Measurements from ENCODE around the gene SUGP2. TPM values are rescaled to one million over a fixed set of nuclear protein-coding genes. Genes with fewer than 3 reads are reported as not detected.

The SUGP2 gene
- total RNA-seq, 1 experiment from 2014 or later: 39.1 TPM

DNA sequence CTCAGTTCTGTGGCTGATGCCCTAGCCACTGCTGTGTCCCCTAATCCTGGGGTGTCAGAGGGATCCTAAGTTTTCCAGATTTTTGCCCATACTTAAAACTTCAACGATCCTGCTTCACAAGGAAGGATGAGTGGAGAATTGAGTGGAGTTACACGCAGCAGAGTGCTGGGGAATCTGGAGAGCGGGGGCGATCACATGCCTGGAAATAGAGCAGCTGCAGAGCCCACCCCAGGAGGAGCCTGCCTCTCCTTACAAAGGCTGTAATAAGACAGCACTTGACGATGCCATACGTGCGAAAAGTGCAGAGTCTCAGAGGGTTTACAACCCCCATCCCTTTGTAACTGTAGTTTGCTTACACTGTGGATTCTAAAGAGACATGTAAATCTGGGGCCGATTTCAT, 40.6 kb downstream of the SUGP2 start:
- no peak for DNase-seq (ENCODE audit: low read depth)

DNA sequence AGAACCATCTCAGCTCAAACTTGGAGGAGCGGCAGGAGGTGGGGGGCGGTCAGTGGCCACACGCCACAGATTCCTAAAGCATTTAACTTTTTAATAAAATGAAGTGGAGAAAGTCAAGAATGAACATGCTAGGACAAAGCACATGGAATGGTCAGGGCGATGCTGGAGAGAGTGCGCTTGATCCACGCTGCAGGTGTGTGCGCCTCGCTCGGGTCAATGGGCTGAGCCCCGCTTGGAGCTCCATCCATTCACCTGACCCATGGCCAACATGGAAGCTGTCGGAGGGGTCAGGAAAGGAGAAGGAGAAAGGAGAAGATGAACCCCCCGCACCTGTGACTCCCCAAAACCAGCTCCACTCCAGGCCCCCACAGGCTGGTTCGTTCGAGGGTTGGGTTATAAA, 41.8 kb downstream of the SUGP2 start:
- no peak for DNase-seq (ENCODE audit: low read depth)

DNA sequence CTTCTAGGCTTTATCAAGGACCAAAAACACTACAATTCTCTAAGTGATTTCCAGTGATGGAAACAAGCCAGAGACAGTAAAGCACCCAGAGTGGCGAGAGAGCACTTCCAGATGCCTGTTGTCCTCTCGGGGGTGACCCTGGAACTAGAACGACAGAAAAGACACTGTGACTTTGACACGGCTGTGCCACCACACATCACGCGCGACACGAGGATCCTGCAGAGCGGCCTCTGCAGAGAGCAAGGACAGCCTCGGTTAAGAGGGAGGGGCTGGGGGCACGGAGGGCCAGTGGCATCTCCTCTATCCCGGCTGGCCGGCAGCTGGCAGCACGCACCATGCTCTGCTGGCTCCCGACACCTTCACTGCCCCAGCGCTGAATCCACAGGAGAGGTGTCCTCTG, 42.3 kb downstream of the SUGP2 start:
- no peak for DNase-seq (ENCODE audit: low read depth)

DNA sequence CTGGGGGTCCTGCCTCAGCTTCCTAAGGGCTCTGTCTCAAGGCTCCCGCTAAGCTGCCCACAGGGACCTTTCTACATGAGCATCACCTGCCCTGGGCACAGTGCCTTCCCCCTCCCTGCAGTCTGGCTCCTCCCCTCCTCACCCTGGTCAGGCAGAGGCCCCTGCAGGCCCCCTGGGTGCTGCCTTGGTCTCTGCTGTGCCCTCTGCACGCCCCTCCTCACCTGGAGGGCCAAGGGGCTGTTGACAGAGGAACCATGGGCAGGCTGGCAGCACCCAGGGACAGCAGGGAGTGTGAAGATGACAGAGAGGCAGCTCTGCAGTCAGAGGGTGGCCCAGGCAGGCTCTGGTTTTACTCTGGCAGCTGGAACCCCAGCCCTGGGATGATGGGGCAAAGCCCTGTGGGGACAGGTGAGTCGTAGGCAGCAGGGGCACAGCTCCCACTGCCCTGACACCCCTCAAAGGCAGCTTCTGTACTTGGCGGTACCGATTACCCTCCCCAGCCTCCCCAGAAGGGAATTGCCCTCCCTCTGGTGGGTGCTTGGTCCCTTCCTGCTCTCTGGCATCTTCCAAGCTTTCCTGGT, 43.1 kb downstream of the SUGP2 start:
- DNase-seq (ENCODE audit: low read depth): no peak

DNA sequence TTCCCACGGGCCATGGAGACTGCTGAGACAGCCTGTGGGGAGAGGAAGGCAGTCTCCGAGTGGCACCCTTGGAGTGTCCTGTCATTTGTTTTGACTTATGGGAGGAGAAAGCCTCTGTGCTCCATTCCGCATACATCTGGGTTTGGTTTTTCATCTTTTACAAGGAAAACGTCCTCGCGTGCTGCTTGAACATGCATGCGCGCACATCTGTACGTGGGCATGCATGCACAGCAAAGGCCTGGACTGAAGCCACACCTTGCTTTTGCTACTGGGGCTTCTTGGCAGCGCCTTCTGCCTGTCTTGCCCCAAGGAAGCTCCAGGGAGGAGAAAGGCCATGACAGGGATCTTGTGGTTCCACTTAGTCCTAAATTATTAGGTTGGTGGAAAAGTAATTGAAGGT, 44.0 kb downstream of the SUGP2 start:
- DNase-seq (ENCODE audit: low read depth): no peak

DNA sequence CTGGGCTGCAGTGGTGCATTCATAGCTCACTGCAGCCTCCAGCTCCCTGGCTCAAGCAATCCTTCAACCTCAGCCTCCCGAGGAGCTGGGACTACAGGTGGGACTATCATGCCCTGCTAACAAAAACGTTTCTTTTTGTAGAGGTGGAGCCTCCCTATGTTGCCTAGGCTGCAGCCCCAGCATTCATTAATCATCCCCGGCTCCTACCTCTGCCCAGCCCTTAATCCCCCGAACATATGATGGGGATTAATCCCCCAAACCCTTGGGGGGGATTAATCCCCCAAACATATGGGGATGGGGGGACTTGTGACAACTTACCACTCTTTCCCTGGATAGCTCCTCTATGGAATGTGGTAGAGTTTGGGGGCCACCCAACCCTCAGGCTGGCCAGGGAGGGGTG, 45.9 kb downstream of the SUGP2 start:
- DNase-seq (ENCODE audit: low read depth): no peak

DNA sequence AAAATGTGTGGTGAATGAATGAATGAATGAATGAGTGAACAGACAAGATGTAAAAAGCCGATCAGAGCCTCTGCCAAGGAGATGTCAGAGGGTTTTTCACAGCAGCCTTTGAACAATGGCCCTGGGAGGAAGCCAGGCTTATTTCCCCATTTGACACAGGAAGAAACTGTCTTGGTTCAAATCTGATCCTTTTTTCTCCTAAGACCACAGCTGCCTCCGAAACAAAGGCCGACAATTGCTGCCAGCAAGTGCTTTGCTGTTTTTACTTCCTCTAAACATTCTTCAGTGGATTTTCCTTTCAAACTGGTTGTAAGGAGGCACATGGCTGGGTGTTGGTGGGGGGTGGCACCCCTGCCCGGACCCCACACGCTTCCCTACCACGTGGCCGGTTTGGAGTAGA, 48.1 kb downstream of the SUGP2 start:
- DNase-seq (ENCODE audit: low read depth): no peak

DNA sequence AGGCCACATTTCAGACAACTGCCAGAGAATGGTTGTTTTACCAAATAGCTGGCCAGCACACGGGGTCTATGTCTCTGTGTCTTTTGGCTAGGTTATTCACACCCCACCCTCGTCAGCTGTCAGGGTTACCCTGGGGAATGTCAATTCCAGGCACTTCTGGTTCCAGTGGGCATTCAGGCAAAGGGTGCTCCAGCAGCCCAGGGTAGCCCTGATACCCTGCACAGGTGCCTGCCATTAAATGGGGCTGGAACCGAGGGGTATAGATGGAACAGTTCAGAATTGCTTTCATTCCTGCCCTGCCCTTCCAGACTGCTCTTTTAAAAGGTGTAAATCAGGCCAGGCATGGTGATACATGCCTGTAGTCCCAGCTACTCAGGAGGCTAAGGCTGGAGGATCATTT, 49.1 kb downstream of the SUGP2 start:
- DNase-seq (ENCODE audit: low read depth): no peak

DNA sequence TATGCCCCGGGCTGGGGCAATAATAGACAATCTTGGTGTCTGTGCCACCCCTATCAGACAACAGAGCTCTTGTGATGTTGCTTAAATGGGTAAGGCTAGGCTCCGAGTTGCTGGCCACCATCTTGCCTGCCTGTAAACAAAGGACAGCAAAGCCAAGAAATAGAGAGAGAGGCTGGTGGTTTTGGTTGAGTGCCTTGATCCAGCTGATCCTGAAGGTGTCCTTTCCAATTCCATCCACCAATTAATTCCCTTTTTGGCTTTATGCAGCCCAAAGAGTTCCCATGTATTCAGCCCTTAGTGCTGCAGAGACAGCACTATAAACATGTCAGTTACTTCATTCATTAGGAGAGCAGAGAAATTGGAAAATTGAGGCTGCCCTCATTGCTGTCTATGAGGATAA, 50.6 kb downstream of the SUGP2 start:
- no peak for DNase-seq (ENCODE audit: low read depth)

DNA sequence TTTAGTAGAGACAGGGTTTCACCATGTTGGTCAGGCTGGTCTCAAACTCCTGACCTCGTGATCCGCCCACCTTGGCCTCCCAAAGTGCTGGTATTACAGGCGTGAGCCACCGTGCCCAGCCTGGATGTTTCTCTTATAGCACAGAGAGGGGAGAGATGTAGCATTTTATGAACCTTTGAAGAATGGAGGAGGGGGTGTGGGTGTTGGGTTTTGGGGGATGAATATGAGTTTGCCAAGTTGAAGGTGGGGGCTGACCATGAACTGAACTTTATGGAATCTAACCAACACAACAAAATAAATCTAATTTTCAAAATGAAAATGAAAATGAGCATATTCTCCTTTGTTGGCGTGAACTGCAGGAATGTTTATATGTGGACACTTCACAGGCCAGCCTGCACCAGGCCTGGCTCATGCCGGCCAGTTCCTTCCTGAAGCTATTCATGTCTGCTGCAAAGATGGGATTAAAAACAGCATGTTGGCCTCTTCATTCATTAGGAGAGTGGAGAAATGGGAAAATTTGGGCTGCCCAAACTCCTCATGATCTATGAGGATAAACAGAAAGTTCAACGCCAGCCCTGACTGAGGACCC, 52.8 kb downstream of the SUGP2 start:
- DNase-seq (ENCODE audit: low read depth): no peak

DNA sequence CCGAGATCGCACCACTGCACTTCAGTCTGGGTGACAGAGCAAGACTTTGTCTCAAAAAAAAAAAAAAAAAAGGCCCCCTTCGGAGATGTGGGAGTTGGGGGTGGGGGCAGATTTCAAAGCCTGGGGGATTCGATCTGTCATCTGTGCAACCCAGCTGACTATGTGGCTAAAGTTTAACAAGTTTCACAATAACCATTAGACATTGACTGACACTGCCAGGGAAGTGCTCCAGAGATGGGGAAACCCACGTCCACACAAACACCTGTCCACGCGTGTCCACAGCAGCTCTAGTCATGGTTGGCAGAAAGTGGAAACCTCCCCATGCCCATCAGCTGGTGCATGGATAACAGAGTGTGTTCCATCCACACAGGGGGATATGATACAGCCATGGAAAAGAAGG, 54.7 kb downstream of the SUGP2 start:
- DNase-seq (ENCODE audit: low read depth): no peak

DNA sequence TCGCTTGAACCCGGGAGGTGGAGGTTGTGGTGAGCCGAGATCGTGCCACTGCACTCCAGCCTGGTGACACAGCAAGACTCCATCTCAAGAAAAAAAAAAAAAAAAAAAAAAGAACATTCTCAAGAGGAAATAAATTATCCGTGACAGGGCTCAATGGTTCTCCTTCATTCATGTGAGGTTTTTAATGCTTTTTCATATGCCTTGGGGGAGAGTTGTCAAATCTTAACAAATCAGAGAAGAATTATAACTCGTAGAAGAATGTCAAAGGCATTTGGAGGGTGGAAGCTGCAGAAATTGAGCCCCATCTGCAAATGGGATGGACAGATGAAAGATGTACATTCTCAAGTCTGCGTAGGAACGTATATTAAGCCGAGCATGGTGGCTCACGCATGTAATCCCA, 57.4 kb downstream of the SUGP2 start:
- DNase-seq (ENCODE audit: low read depth): no peak

DNA sequence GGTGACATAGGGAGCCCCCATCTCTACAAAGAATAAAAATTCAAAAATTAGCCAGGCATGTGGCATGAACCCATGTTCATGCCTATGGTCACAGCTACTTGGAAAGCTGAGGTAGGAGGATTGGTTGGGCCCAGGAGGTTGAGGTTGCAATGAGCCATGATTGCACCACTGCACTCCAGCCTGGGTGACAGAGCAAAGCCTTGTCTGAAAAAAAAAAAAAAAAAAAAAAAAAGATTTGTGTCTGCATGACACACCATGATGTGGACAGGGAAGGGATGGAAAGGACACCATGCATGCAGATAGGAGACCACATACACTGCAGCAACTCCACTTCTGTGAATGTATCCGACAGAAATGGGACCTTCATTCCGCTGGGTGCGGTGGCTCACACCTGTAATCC, 58.3 kb downstream of the SUGP2 start:
- peak; percentile 78 for DNase-seq (ENCODE audit: low read depth)

DNA sequence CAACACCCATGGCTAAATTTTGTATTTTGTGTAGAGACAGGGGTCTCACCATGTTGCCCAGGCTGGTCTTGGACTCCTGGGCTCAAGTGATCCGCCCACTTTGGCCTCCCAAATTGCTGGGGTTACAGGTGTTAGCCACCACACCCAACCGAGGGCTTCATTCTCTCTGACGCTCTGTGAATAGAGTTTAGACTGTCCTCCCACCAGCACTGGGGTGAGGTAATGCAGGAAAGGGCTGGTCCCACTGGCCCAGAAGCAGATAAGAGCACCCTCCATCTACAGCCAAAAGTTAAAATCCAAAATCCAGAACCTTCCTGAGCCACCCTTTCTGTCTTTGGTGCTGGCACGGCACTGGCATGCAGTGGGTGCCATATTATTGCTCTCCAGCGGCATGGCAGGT, 60.5 kb downstream of the SUGP2 start:
- DNase-seq (ENCODE audit: low read depth): no peak

DNA sequence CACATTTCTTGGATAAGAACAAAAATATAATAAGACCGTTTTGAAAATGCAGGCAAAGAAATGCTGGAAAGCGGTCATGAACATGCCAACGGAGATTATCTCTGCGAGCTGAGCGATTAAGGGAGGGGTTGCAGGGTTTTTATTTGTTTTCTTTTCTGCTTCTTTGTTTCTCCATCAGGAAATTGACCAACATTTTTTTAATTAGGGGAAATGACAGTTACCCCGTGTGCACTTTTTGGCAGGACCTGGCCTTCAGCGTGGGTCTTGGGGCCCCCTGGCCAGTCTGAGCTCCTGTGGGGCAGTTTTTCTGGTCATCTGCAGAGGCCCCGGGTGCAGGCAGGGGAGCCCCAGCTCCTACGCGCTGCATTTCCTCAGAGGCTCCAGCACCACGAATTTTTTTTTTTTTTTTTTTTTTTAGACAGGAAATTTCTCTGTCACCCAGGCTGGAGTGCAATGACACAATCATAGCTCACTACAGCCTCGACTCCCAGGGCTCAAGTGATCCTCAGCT, 61.0 kb downstream of the SUGP2 start:
- peak; percentile 57 for DNase-seq (ENCODE audit: low read depth)

DNA sequence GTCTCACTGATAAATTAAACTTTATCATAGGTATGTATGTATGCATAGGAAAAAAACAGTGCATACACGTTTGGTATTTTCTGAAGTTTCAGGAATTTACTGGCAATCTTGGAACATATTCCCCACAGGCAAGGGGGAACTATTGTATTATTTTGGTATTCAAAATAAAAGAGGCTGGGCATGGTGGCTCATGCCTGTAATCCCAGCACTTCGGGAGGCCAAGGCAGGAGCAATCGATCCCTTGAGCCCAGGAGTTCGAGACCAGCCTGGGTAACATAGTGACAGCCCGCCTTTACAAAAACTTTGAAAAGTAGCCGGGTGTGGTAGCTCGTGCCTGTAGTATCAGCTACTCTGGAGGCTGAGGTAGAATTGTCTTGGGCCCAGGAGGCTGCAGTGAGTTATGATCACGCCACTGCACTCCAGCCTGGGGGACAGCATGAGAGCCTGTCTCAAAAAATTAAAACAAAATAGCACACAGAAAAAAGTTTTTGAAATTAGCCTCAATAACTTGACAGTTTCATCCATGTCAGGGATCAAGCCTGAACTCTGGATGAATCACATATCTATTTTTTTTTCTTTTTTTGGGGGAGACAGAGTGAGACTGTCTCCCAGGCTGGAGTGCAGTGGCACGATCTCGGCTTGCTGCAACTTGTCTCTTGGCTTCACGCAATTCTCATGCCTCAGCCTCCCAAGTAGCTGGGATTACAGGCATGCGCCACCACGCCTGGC, 63.2 kb downstream of the SUGP2 start:
- DNase-seq (ENCODE audit: low read depth): no peak

DNA sequence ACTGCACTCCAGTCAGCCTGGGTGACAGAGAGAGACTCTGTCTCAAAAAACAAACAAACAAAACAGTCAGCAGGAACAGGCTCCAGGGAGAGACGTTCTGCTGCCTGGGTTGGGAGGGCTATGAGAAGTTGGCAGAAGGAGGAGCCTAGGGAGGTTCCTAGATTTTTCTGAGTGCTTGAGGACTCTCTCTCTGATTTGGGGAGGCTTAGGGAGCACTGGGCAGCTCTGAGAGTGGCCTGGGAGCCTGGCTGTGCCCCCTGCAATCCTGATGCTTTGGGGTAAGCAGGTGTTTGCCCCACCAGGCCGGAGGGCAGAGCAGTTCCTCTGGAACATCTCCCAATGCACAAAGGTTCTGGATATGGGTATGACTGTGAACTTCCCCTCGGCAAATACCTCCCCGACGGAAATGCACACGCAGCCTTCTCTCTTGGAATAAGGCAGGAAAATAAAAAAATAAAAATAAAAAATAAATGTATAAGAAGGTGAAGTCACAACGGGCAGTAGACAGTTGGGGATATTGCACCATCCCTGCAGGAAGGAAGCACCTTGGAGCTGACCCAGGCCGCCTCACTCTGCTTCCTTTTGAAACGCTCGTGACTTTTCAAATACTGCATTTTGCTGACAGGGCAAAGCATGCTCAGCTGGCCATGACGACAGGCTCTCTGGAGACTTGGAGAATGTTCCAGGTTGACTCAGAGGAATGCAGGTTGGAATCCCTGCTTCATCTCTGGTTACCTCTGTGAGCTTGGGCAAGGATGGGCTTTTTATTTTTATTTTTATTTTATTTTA, 65.8 kb downstream of the SUGP2 start:
- DNase-seq (ENCODE audit: low read depth): no peak

DNA sequence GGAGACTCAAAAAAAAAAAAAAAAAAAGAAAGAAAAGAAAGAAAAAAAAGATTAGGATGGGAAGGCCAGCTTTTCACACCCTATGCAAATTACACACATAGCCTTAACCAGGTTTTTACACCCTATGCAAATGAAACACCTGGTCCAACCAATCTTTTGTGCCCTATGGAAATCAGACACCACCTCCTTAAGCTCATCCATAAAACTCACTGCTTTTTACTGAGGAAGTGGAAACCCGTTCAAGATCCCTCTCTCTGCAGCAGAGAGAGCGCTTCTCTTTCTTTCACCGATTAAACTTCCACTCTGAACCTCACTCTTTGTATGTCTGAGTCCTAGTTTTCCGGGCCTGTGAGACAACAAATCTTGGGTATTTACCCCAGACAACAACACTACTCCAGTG, 67.0 kb downstream of the SUGP2 start:
- no peak for DNase-seq (ENCODE audit: low read depth)

DNA sequence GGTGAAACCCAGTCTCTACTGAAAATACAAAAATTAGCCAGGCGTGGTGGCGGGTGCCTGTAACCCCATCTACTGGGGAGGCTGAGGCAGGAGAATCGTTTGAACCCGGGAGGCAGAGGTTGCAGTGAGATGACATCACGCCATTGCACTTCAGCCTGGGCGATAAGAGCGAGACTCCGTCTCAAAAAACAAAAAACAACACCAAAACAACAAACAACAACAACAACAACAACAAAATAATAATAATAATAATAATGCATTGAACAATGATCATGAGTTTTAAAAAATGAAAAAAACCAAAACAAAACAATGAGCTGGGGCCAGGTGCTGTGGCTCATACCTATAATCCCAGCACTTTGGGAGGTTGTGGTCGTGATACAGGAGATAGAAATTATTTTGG, 69.2 kb downstream of the SUGP2 start:
- no peak for DNase-seq (ENCODE audit: low read depth)

DNA sequence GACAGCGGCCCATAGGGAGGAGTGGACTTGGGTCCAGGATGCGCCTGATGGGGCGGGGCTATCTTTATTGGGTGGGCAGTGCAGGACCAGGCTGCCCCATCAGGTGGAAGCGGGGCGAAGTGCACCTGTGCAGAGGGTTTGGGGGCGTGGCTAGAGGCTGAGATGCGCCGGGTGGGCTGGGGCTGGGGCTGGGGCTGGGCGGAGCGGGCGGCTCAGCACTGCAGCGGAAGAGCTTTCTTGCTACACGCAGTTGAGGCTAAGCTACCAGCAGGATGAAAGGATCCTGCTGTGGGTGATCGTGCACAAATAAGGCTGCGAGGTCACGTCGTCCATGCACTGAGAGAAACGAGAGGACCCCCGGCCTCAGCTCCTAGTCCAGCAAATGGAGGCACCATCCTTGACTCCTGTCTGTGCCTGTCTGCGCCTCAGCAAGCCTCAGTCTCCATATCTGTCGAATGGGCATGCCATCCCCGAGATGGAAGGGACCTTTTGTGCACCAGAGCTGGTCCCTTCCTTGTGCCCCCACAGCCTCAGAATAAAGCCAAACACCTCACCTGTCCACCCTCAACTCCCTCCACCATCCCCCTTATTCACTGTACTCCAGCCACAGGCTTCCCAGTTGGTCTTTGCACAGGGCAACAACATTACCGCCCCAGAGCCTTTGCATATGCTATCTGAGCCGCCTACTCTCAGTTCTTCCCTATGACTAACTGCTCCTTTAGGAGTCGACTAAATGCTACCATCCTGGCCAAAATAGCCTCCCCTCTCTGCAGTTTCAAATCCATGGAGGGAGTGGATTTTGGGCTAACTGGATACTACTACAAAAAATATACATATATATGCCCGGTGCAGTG, 71.3 kb downstream of the SUGP2 start:
- DNase-seq (ENCODE audit: low read depth): no peak

DNA sequence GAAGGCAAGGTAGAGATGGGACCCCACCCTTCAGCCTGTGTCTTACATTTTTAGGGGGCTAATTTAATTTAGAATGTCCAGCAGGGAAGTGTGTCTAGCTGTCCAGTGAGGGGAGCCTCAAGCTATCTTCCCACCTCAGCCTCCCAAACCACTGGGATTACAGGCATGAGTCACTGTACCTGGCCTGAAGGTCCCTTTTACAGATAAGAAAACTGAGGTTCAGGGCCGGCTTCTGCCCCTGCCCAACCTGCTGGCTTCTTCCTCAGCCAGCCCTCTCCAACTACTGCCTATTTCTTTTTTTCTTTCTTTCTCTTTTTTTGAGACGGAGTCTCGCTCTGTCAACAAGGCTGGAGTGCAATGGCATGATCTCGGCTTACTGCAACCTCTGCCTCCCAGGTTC, 72.9 kb downstream of the SUGP2 start:
- no peak for DNase-seq (ENCODE audit: low read depth)
